B cell (primary cell): Measurements from ENCODE around the gene DDB1. TPM values are rescaled to one million over a fixed set of nuclear protein-coding genes. Genes with fewer than 3 reads are reported as not detected.

Experiments used
- ATAC-seq: fragments of 200-7000 bp; cut with Tn5 transposase; one replicate; pipeline ENCODE4 v1.10.0; 2021; ENCODE audit warnings: low read depth, mild to moderate bottlenecking, moderate number of reproducible peaks, moderate library complexity
- CTCF ChIA-PET: fragments of 350-600 bp; sonication (Branson Sonifier 250); formaldehyde crosslinking; loops from one replicate; lab custom pipeline; 2021; ENCODE audit warnings: antibody characterized with exemption, inconsistent platforms; lab: Charles Lee
- POLR2A ChIA-PET: fragments of 350-600 bp; sonication (Branson Sonifier 250); formaldehyde crosslinking; loops from one replicate; lab custom pipeline; 2021; ENCODE audit warnings: antibody characterized with exemption; lab: Charles Lee
- DNase-seq: peaks from one replicate; pipeline ENCODE4 v3.0.0; 2013
- H2AFZ ChIP-seq: 2 replicates; pipeline ENCODE4 v1.6.1; 2012; ENCODE audit warnings: mild to moderate bottlenecking, low read depth, low read length; ENCODE audit not compliant: insufficient read depth, poor library complexity, severe bottlenecking
- H3K27ac ChIP-seq, 2 donors: 1 replicate in 1 of 2; 2 replicates in 1 of 2; pipeline ENCODE4 v1.5.1; 2012 to 2013; ENCODE audit warnings: low read length in 2 of 2, mild to moderate bottlenecking in 2 of 2, moderate library complexity in 1 of 2
- H3K27me3 ChIP-seq, 4 experiments: fragments of 200-600 bp in 1 of 4; sonication (generic) in 1 of 4; replicated peaks in 1 of 4; 1 replicate in 2 of 4; 2 replicates in 2 of 4; pipeline versions ENCODE4 v1.6.1 to v1.7.0; 2013 to 2016; ENCODE audit warnings: low read length in 3 of 4, mild to moderate bottlenecking in 2 of 4, mixed read lengths in 1 of 4, moderate library complexity in 1 of 4; ENCODE audit not compliant: insufficient read depth in 4 of 4, control insufficient read depth in 3 of 4; ENCODE audit errors: control extremely low read depth in 1 of 4
- H3K36me3 ChIP-seq, 2 experiments: replicated peaks in 1 of 2; 1 replicate in 1 of 2; 2 replicates in 1 of 2; pipeline versions ENCODE4 v1.6.1 to v1.7.1; 2013; ENCODE audit warnings: low read length in 1 of 2; ENCODE audit not compliant: insufficient read depth in 2 of 2, control insufficient read depth in 1 of 2; ENCODE audit errors: control extremely low read depth in 1 of 2, extremely low read depth in 1 of 2
- H3K4me1 ChIP-seq, 2 donors: fragments of 200-600 bp in 1 of 2; sonication (generic) in 1 of 2; 1 replicate in 1 of 2; 2 replicates in 1 of 2; pipeline versions ENCODE4 v1.5.1 to v1.6.1; 2013 to 2017; ENCODE audit warnings: low read length in 2 of 2; ENCODE audit not compliant: control insufficient read depth in 2 of 2, insufficient read depth in 2 of 2
- H3K4me2 ChIP-seq: replicated peaks from 2 replicates; pipeline ENCODE3; 2012; ENCODE audit warnings: mild to moderate bottlenecking, low read depth, low read length; ENCODE audit not compliant: poor library complexity, severe bottlenecking
- H3K4me3 ChIP-seq, 5 experiments: fragments of 200-600 bp in 1 of 5; sonication (generic) in 1 of 5; 1 replicate in 3 of 5; 2 replicates in 2 of 5; pipeline versions ENCODE4 v1.5.1 to v1.7.0; 2011 to 2016; ENCODE audit warnings: low read length in 4 of 5, mild to moderate bottlenecking in 4 of 5, low read depth in 2 of 5, control low read depth in 1 of 5, moderate library complexity in 1 of 5; ENCODE audit not compliant: insufficient read depth in 1 of 5; ENCODE audit errors: control extremely low read depth in 1 of 5, extremely low read depth in 1 of 5
- H3K79me2 ChIP-seq: fragments of 200-600 bp; sonication (generic); one replicate; pipeline ENCODE4 v1.6.0; 2016; ENCODE audit warnings: low read length; ENCODE audit not compliant: control insufficient read depth, insufficient read depth
- H3K9ac ChIP-seq: fragments of 200-600 bp; sonication (generic); 2 replicates; pipeline ENCODE4 v1.6.1; 2017; ENCODE audit warnings: mild to moderate bottlenecking, low read length, moderate library complexity
- H3K9me3 ChIP-seq, 3 donors: one replicate each; pipeline versions ENCODE4 v1.6.1 to v1.7.1; 2013; ENCODE audit warnings: low read length in 2 of 3; ENCODE audit not compliant: control insufficient read depth in 2 of 3, insufficient read depth in 1 of 3; ENCODE audit errors: control extremely low read depth in 1 of 3
- H4K20me1 ChIP-seq: 2 replicates; pipeline ENCODE4 v1.6.0; 2012; ENCODE audit warnings: mild to moderate bottlenecking, low read length; ENCODE audit not compliant: insufficient read depth, control insufficient read depth, poor library complexity, severe bottlenecking
- H3K27ac Mint-ChIP-seq: one replicate; pipeline ENCODE4 v1.8.0; 2021; ENCODE audit warnings: mixed read lengths
- H3K27me3 Mint-ChIP-seq: one replicate; pipeline ENCODE4 v1.8.0; 2021; ENCODE audit warnings: mixed read lengths
- H3K4me1 Mint-ChIP-seq: one replicate; pipeline ENCODE4 v1.8.0; 2021; ENCODE audit warnings: mixed read lengths
- H3K4me3 Mint-ChIP-seq: one replicate; pipeline ENCODE4 v1.8.0; 2021; ENCODE audit warnings: mixed read lengths
- H3K9me3 Mint-ChIP-seq: one replicate; pipeline ENCODE4 v1.8.0; 2022; ENCODE audit warnings: mixed read lengths; ENCODE audit not compliant: insufficient read depth
- CTCF ChIP-seq: fragments of 200-600 bp; IDR thresholded peaks from one replicate; pipeline ENCODE4 v1.8.0; 2022; ENCODE audit warnings: antibody characterized with exemption, mild to moderate bottlenecking
- EZH2 ChIP-seq: IDR thresholded peaks from 2 replicates; pipeline ENCODE4 v1.6.1; 2012; ENCODE audit warnings: borderline replicate concordance, low read depth, mild to moderate bottlenecking, moderate library complexity, low read length; ENCODE audit not compliant: insufficient read depth, poor library complexity, severe bottlenecking
- WGBS: methylation state at CpG from one replicate; pipeline ENCODE4 v1.1.5; 2013; ENCODE audit warnings: missing lambda C conversion rate; ENCODE audit not compliant: insufficient coverage; 5-methylcytosine and 5-hydroxymethylcytosine counted together
- intact Hi-C: fragments of 100-400 bp; cut with micrococcal nuclease; formaldehyde crosslinking; loops from one replicate; pipeline ENCODE4 v1.10.0; 2022
- polyA plus RNA-seq: library from polyadenylated mRNA; depleted of rRNA; stranded (reverse); fragments of >200 nt; gene quantifications from 2 replicates; pipeline ENCODE4 v1.2.3, GENCODE V29; 2012
- total RNA-seq, 2 donors: library from RNA; stranded (reverse); fragments of 120-200 nt in 1 of 2; gene quantifications; 1 replicate in 1 of 2; 2 replicates in 1 of 2; pipeline versions ENCODE4 v1.2.3 to v1.2.4, GENCODE V29; 2013 to 2022

The DDB1 gene
- total and polyA plus RNA-seq, 2 donors (not counting 1 experiment from before 2014, with no cell fraction given) = 52.4 to 155 TPM

- TF ChIP-seq CTCF = no peak
- TF ChIP-seq EZH2 = no peak
- H3K9ac ChIP-seq = no peak overlapping the region
- H3K4me1 Mint-ChIP-seq = peaks cover 53% of the 10 kb centered on the region
- POLR2A ChIA-PET = interaction anchor here (1.0 to 2.6 kb wide), 5 partner anchors 21 to 94 kb away, joined by 3 to 29 read pairs (median 22); partner anchors contain the start of genes CPSF7, CYB561A3, SDHAF2 and TMEM138
- peaks cover 0 to 4% of the 10 kb centered on the region in 2 experiments for H3K36me3 ChIP-seq
- peak overlapping the region in 1 of 2 donors; percentile 44 for H3K27ac ChIP-seq
- no peak overlapping the region for H2AFZ ChIP-seq
- H4K20me1 ChIP-seq = peaks cover 22% of the 10 kb centered on the region
- DNase-seq (no peak), ATAC-seq (no peak)
- H3K4me3 Mint-ChIP-seq = no peak overlapping the region
- no peaks in the 10 kb centered on the region for H3K9me3 Mint-ChIP-seq
- no peak overlapping the region for H3K4me2 ChIP-seq
- no peaks in the 10 kb centered on the region for H3K27me3 Mint-ChIP-seq
- peak overlapping the region; percentile 56 for H3K27ac Mint-ChIP-seq
- H3K27me3 ChIP-seq = no peaks in the 10 kb centered on the region
- H3K9me3 ChIP-seq = no peaks in the 10 kb centered on the region
- no peak overlapping the region for H3K4me3 ChIP-seq
- intact Hi-C loops = no loop called here
- CTCF ChIA-PET = interaction anchor here (1.1 to 11.2 kb wide), 15 partner anchors 9 to 105 kb away, joined by 3 to 649 read pairs (median 11); partner anchors contain the start of genes CYB561A3, TMEM138 and TMEM216
- 86% methylated on average over 1 of the region's 1 CpG for WGBS
- peaks cover 30 to 35% of the 10 kb centered on the region in 2 donors for H3K4me1 ChIP-seq
- H3K79me2 ChIP-seq = peaks cover 37% of the 10 kb centered on the region
Observed at GRCh38 chr11:61335355-61335710, 2.4 kb upstream of the DDB1 start.
